Urinary bladder (tissue), 4 donors: ENCODE data around the gene POLR3GL. TPM values are rescaled to one million over a fixed set of nuclear protein-coding genes. Genes with fewer than 3 reads are reported as not detected.
A peak's percentile ranks its signal among the peaks of the same experiment; 100 is the strongest.

Experiments used
- DNase-seq: peaks from one replicate; pipeline ENCODE4 v3.0.0-alpha.2; 2015; ENCODE audit errors: extremely low spot score
- H3K27ac ChIP-seq: one replicate; pipeline ENCODE4 v1.5.1; 2013; ENCODE audit warnings: low read depth, mild to moderate bottlenecking, moderate library complexity
- H3K36me3 ChIP-seq: one replicate; pipeline ENCODE4 v1.6.1; 2013; ENCODE audit warnings: mild to moderate bottlenecking, moderate library complexity; ENCODE audit not compliant: insufficient read depth
- H3K4me1 ChIP-seq: one replicate; pipeline ENCODE4 v1.6.1; 2013; ENCODE audit warnings: mild to moderate bottlenecking, moderate library complexity; ENCODE audit not compliant: insufficient read depth
- H3K4me3 ChIP-seq: one replicate; pipeline ENCODE4 v1.5.1; 2013; ENCODE audit warnings: low read depth, low read length
- WGBS: extraction: QIAGEN DNeasy Blood & Tissue Kit; methylation state at CpG from one replicate; pipeline ENCODE4 v1.1.7; 2013; 5-methylcytosine and 5-hydroxymethylcytosine counted together
- polyA plus RNA-seq: library from polyadenylated mRNA; stranded (reverse); fragments of 200-250 nt; gene quantifications from one replicate; pipeline ENCODE4 v1.2.3, GENCODE V29; 2013
- total RNA-seq: library from RNA; depleted of rRNA; stranded (reverse); fragments of >200 nt; gene quantifications from one replicate; pipeline ENCODE4 v1.2.3, GENCODE V29; 2014
- donor health status: healthy with polysubstance abuse.
- donor health status: healthy.

Gene POLR3GL
- total and polyA plus RNA-seq, 2 donors = 16.5 to 46.6 TPM

- WGBS = under 1% methylated on average over 60 of the region's 60 CpGs
- Histone ChIP-seq H3K27ac (peak within 1 kb of the TSS; percentile 90), H3K4me1 (no peaks in the 10 kb centered on the region), H3K36me3 (no peaks in the 10 kb centered on the region), H3K4me3 (peak within 1 kb of the TSS; percentile 81)
- peak; percentile 92 for DNase-seq
Observed at GRCh38 chr1:145957443-145958319, 6.8 kb upstream of the POLR3GL start, which contains the start of gene LIX1L. Gene LIX1L (minus strand): TSS chr1:145958017. CDS start chr1:145957927, 90 bp downstream.

- Histone ChIP-seq H3K4me3 (no peak overlapping the region), H3K36me3 (no peaks in the 10 kb centered on the region), H3K4me1 (peaks cover 1% of the 10 kb centered on the region), H3K27ac (no peak overlapping the region)
- DNase-seq = no peak
Observed at GRCh38 chr1:145958734-145959133, 5.8 kb upstream of the POLR3GL start.

GRCh38 chr1:145959333-145959732, 5.2 kb upstream of the POLR3GL start:
- Histone ChIP-seq H3K4me1 (peaks cover 1% of the 10 kb centered on the region), H3K36me3 (no peaks in the 10 kb centered on the region), H3K27ac (no peak overlapping the region), H3K4me3 (no peak overlapping the region)
- no peak for DNase-seq

- Histone ChIP-seq H3K36me3 (no peaks in the 10 kb centered on the region), H3K4me3 (peak overlapping the region; percentile 50), H3K27ac (peak overlapping the region; percentile 88), H3K4me1 (peaks cover 1% of the 10 kb centered on the region)
- DNase-seq = no peak
- WGBS = 8% methylated on average over 12 of the region's 12 CpGs
Observed at GRCh38 chr1:145959957-145960467, 4.5 kb upstream of the POLR3GL start.

GRCh38 chr1:145960468-145961108, 3.9 kb upstream of the POLR3GL start:
- H3K4me3 ChIP-seq = peak overlapping the region; percentile 50
- peaks cover 1% of the 10 kb centered on the region for H3K4me1 ChIP-seq
- no peak for DNase-seq
- H3K27ac ChIP-seq = peak overlapping the region; percentile 88
- no peaks in the 10 kb centered on the region for H3K36me3 ChIP-seq
- WGBS = under 1% methylated on average over 44 of the region's 44 CpGs

- WGBS = under 1% methylated on average over 22 of the region's 22 CpGs
- Histone ChIP-seq H3K4me1 (peaks cover 1% of the 10 kb centered on the region), H3K36me3 (no peaks in the 10 kb centered on the region), H3K4me3 (peak overlapping the region; percentile 50), H3K27ac (peak overlapping the region; percentile 88)
- DNase-seq = no peak
Observed at GRCh38 chr1:145961109-145961424, 3.4 kb upstream of the POLR3GL start.

- under 1% methylated on average over 57 of the region's 57 CpGs for WGBS
- peak overlapping the region; percentile 50 for H3K4me3 ChIP-seq
- H3K27ac ChIP-seq = peak overlapping the region; percentile 28
- DNase-seq = no peak
- no peaks in the 10 kb centered on the region for H3K36me3 ChIP-seq
- peaks cover 1% of the 10 kb centered on the region for H3K4me1 ChIP-seq
Observed at GRCh38 chr1:145961425-145962156, 2.9 kb upstream of the POLR3GL start.

- H3K27ac ChIP-seq = peak overlapping the region; percentile 28
- no peak for DNase-seq
- H3K4me3 ChIP-seq = peak overlapping the region; percentile 50
- H3K4me1 ChIP-seq = peaks cover 1% of the 10 kb centered on the region
- 3% methylated on average over 33 of the region's 36 CpGs for WGBS
- H3K36me3 ChIP-seq = no peaks in the 10 kb centered on the region
Observed at GRCh38 chr1:145962157-145963102, 2.1 kb upstream of the POLR3GL start.

GRCh38 chr1:145963265-145964019, 1.0 kb upstream of the POLR3GL start:
- peaks cover 1% of the 10 kb centered on the region for H3K4me1 ChIP-seq
- H3K4me3 ChIP-seq = peak overlapping the region; percentile 61
- 16% methylated on average over 5 of the region's 5 CpGs for WGBS
- no peak for DNase-seq
- no peaks in the 10 kb centered on the region for H3K36me3 ChIP-seq
- H3K27ac ChIP-seq = peak overlapping the region; percentile 33

- Histone ChIP-seq H3K4me1 (peaks cover 1% of the 10 kb centered on the region), H3K27ac (no peak overlapping the region), H3K36me3 (no peaks in the 10 kb centered on the region), H3K4me3 (peak overlapping the region; percentile 61)
- no peak for DNase-seq
- 2% methylated on average over 5 of the region's 5 CpGs for WGBS
Observed at GRCh38 chr1:145965119-145965744, 742 bp downstream of the POLR3GL start.

- Histone ChIP-seq H3K36me3 (no peaks in the 10 kb centered on the region), H3K4me3 (no peak overlapping the region), H3K27ac (no peak overlapping the region), H3K4me1 (peaks cover 1% of the 10 kb centered on the region)
- WGBS = 97% methylated on average over 2 of the region's 2 CpGs
- DNase-seq = no peak
Observed at GRCh38 chr1:145967288-145967687, 2.8 kb downstream of the POLR3GL start.

- Histone ChIP-seq H3K4me3 (no peak overlapping the region), H3K27ac (no peak overlapping the region), H3K36me3 (peaks cover 2% of the 10 kb centered on the region), H3K4me1 (no peaks in the 10 kb centered on the region)
- DNase-seq = no peak
- 74% methylated on average over 7 of the region's 7 CpGs for WGBS
Observed at GRCh38 chr1:145972580-145972979, 8.1 kb downstream of the POLR3GL start.
